H1 (cell line): Measurements from ENCODE around the gene TSHZ2. TPM values are rescaled to one million over a fixed set of nuclear protein-coding genes. Genes with fewer than 3 reads are reported as not detected.

Experiments used
- CTCF ChIA-PET: fragments of 300-600 bp; sonication (Branson Sonifier 250); formaldehyde crosslinking; loops from one replicate; lab custom pipeline; 2021; ENCODE audit not compliant: partially characterized antibody; lab: Charles Lee
- POLR2A ChIA-PET: fragments of 300-600 bp; sonication (Branson Sonifier 250); formaldehyde crosslinking; loops from one replicate; lab custom pipeline; 2021; ENCODE audit warnings: inconsistent platforms; ENCODE audit not compliant: partially characterized antibody; lab: Charles Lee
- DNase-seq, 2 experiments: peaks; one replicate each; pipeline versions ENCODE4 v3.0.0 to v3.0.0-alpha.2; 2010 to 2022; ENCODE audit warnings: low spot score in 2 of 2, low read depth in 1 of 2, mixed read lengths in 1 of 2
- FAIRE-seq: peaks from 2 replicates; lab custom pipeline; 2011; peaks lifted over from hg19 to GRCh38; lab: Jason Lieb, UNC
- H2AFZ ChIP-seq: 2 replicates; pipeline ENCODE4 v1.8.1; 2012; ENCODE audit warnings: low read length, inconsistent platforms
- H2AK5ac ChIP-seq: 2 replicates; pipeline ENCODE4 v1.6.1; 2013; ENCODE audit warnings: low read depth, low read length
- H2BK120ac ChIP-seq: replicated peaks from 2 replicates; pipeline ENCODE3; 2013; ENCODE audit warnings: low read depth, low read length, inconsistent platforms
- H2BK12ac ChIP-seq: 2 replicates; pipeline ENCODE4 v1.6.1; 2013; ENCODE audit warnings: low read depth, low read length
- H2BK15ac ChIP-seq: 2 replicates; pipeline ENCODE4 v1.6.1; 2013; ENCODE audit warnings: low read length
- H2BK20ac ChIP-seq: 2 replicates; pipeline ENCODE4 v1.6.1; 2013; ENCODE audit warnings: low read length
- H2BK5ac ChIP-seq: 2 replicates; pipeline ENCODE4 v1.6.1; 2013; ENCODE audit warnings: low read depth, low read length
- H3K14ac ChIP-seq: 2 replicates; pipeline ENCODE4 v1.6.1; 2013; ENCODE audit warnings: inconsistent platforms; ENCODE audit not compliant: insufficient read length
- H3K18ac ChIP-seq: 2 replicates; pipeline ENCODE4 v1.6.1; 2013; ENCODE audit warnings: low read length; ENCODE audit errors: extremely low read depth
- H3K23ac ChIP-seq: 2 replicates; pipeline ENCODE4 v1.6.1; 2013; ENCODE audit warnings: inconsistent platforms; ENCODE audit not compliant: insufficient read length
- H3K23me2 ChIP-seq: 2 replicates; pipeline ENCODE4 v1.6.1; 2013; ENCODE audit warnings: low read depth, low read length
- H3K27ac ChIP-seq: 2 replicates; pipeline ENCODE4 v1.6.1; 2011; ENCODE audit warnings: low read depth, low read length, inconsistent platforms
- H3K27me3 ChIP-seq, 4 experiments: replicated peaks in 1 of 4; 1 replicate in 1 of 4; 2 replicates in 3 of 4; pipeline versions ENCODE4 v1.6.1 to v1.8.1; 2011 to 2013; ENCODE audit warnings: low read length in 3 of 4, mild to moderate bottlenecking in 3 of 4, inconsistent platforms in 2 of 4, mixed read lengths in 2 of 4, moderate library complexity in 1 of 4; ENCODE audit not compliant: control insufficient read depth in 3 of 4, insufficient read depth in 3 of 4; ENCODE audit errors: extremely low read depth in 1 of 4
- H3K36me3 ChIP-seq, 4 experiments: 2 replicates each; pipeline versions ENCODE4 v1.6.1 to v1.8.1; 2011 to 2013; ENCODE audit warnings: mild to moderate bottlenecking in 4 of 4, low read length in 3 of 4, moderate library complexity in 2 of 4, control low read depth in 1 of 4, inconsistent platforms in 1 of 4; ENCODE audit not compliant: insufficient read depth in 4 of 4, control insufficient read depth in 2 of 4
- H3K4ac ChIP-seq: replicated peaks from 2 replicates; pipeline ENCODE3; 2013; ENCODE audit warnings: low read length, low read depth, mixed read lengths, inconsistent platforms; ENCODE audit not compliant: insufficient read length
- H3K4me1 ChIP-seq, 4 experiments: replicated peaks in 1 of 4; 1 replicate in 1 of 4; 2 replicates in 3 of 4; pipeline versions ENCODE4 v1.6.1 to v1.8.1; 2011 to 2013; ENCODE audit warnings: low read length in 3 of 4, inconsistent platforms in 2 of 4, mixed read lengths in 1 of 4; ENCODE audit not compliant: insufficient read depth in 4 of 4, control insufficient read depth in 3 of 4
- H3K4me2 ChIP-seq, 2 experiments: 2 replicates each; pipeline versions ENCODE4 v1.6.1 to v1.8.1; 2011 to 2013; ENCODE audit warnings: low read depth in 2 of 2, low read length in 2 of 2, control low read depth in 1 of 2, inconsistent platforms in 1 of 2, mild to moderate bottlenecking in 1 of 2; ENCODE audit not compliant: insufficient read depth in 1 of 2
- H3K4me3 ChIP-seq, 4 experiments: fragments of 200-600, 300-600 bp in 1 of 4; sonication (generic), shearing (Covaris generic), sonication (Bioruptor Twin) in 1 of 4; 2 replicates each; pipeline versions ENCODE4 v1.5.1 to v1.8.1; 2011 to 2016; ENCODE audit warnings: low read length in 4 of 4, low read depth in 3 of 4, control low read depth in 2 of 4, inconsistent platforms in 2 of 4, mild to moderate bottlenecking in 2 of 4, mixed read lengths in 1 of 4, moderate library complexity in 1 of 4; ENCODE audit not compliant: insufficient read depth in 2 of 4; ENCODE audit errors: extremely low read depth in 1 of 4
- H3K56ac ChIP-seq: replicated peaks from 2 replicates; pipeline ENCODE3; 2013; ENCODE audit warnings: low read depth, mild to moderate bottlenecking, mixed read lengths, low read length, inconsistent platforms; ENCODE audit not compliant: insufficient read length
- H3K79me1 ChIP-seq: 2 replicates; pipeline ENCODE4 v1.6.1; 2013; ENCODE audit warnings: low read depth, low read length, control low read depth
- H3K79me2 ChIP-seq, 2 experiments: 2 replicates each; pipeline versions ENCODE4 v1.6.1 to v1.8.1; 2012 to 2013; ENCODE audit warnings: low read length in 2 of 2, mild to moderate bottlenecking in 2 of 2, inconsistent platforms in 1 of 2; ENCODE audit not compliant: insufficient read depth in 2 of 2, control insufficient read depth in 1 of 2
- H3K9ac ChIP-seq, 4 experiments: replicated peaks in 1 of 4; 1 replicate in 1 of 4; 2 replicates in 3 of 4; pipeline versions ENCODE4 v1.6.1 to v1.8.1; 2011 to 2013; ENCODE audit warnings: low read depth in 3 of 4, low read length in 3 of 4, control low read depth in 2 of 4, mild to moderate bottlenecking in 2 of 4, moderate library complexity in 2 of 4, inconsistent platforms in 1 of 4; ENCODE audit errors: extremely low read depth in 1 of 4
- H3K9me3 ChIP-seq, 2 experiments: 2 replicates each; pipeline versions ENCODE4 v1.6.1 to v1.8.1; 2012 to 2013; ENCODE audit warnings: mild to moderate bottlenecking in 2 of 2, moderate library complexity in 2 of 2, control low read depth in 1 of 2, inconsistent platforms in 1 of 2, low read depth in 1 of 2, low read length in 1 of 2, mixed read lengths in 1 of 2; ENCODE audit not compliant: insufficient read depth in 2 of 2
- H4K20me1 ChIP-seq, 2 experiments: replicated peaks in 1 of 2; 2 replicates each; pipeline versions ENCODE3 to v1.8.1; 2011 to 2013; ENCODE audit warnings: inconsistent platforms in 2 of 2, low read length in 2 of 2, mild to moderate bottlenecking in 1 of 2; ENCODE audit not compliant: insufficient read depth in 2 of 2, control insufficient read depth in 1 of 2
- H4K5ac ChIP-seq: 2 replicates; pipeline ENCODE4 v1.6.1; 2013; ENCODE audit warnings: low read length, low read depth, mixed read lengths, inconsistent platforms; ENCODE audit not compliant: insufficient read length
- H4K8ac ChIP-seq: 2 replicates; pipeline ENCODE4 v1.8.0; 2013; ENCODE audit warnings: mild to moderate bottlenecking, moderate library complexity, low read length, inconsistent platforms; ENCODE audit not compliant: insufficient read depth; ENCODE audit errors: extremely low read depth
- H4K91ac ChIP-seq: replicated peaks from 2 replicates; pipeline ENCODE3; 2013; ENCODE audit warnings: low read length, mixed read lengths, inconsistent platforms; ENCODE audit not compliant: insufficient read length
- NANOG ChIP-seq: IDR thresholded peaks from 2 replicates; pipeline ENCODE4 v1.6.1; 2011; ENCODE audit warnings: low read length, low read depth, mild to moderate bottlenecking, inconsistent platforms; ENCODE audit not compliant: insufficient read depth, poor library complexity, severe bottlenecking
- POU5F1 ChIP-seq: IDR thresholded peaks from 2 replicates; pipeline ENCODE4 v1.6.1; 2011; ENCODE audit warnings: low read depth, mild to moderate bottlenecking, low read length, moderate library complexity
- SP1 ChIP-seq: IDR thresholded peaks from 2 replicates; pipeline ENCODE4 v1.6.1; 2011; ENCODE audit warnings: low read depth, low read length
- TEAD4 ChIP-seq: IDR thresholded peaks from 2 replicates; pipeline ENCODE4 v1.6.1; 2012; ENCODE audit warnings: low read depth, low read length, inconsistent platforms, mixed read lengths
- ZNF274 ChIP-seq: IDR thresholded peaks from 2 replicates; pipeline ENCODE4 v1.7.0; 2012; ENCODE audit warnings: low read length, borderline replicate concordance; ENCODE audit errors: extremely low read depth
- WGBS, 2 experiments: shearing (Covaris generic) in 1 of 2; methylation state at CpG; one replicate each; pipeline versions ENCODE4 v1.1.6 to v1.1.7; 2013 to 2015; ENCODE audit warnings: low lambda C conversion rate in 2 of 2, mixed read lengths in 2 of 2, inconsistent platforms in 1 of 2, low coverage in 1 of 2, missing lambda C conversion rate in 1 of 2; ENCODE audit not compliant: insufficient replicate concordance in 2 of 2, insufficient coverage in 1 of 2, insufficient read length in 1 of 2; ENCODE audit errors: extremely low coverage in 1 of 2, missing lambda C conversion rate in 1 of 2; 5-methylcytosine and 5-hydroxymethylcytosine counted together
- polyA plus RNA-seq, 7 experiments: library from polyadenylated mRNA; depleted of rRNA in 3 of 7; stranded (reverse) in 5 of 7; unstranded in 2 of 7; fragments of >200 nt in 5 of 7; fragments of 200-250 nt in 2 of 7; gene quantifications; 1 replicate in 5 of 7; 2 replicates in 1 of 7; 4 replicates in 1 of 7; pipeline versions ENCODE4 v1.2.1 to v1.2.3, GENCODE V29; 2011 to 2013; ENCODE audit warnings: missing spikeins in 2 of 7, mixed read lengths in 2 of 7
- total RNA-seq: library from RNA; stranded (reverse); fragmentation: NEBNext Ultra II Directional; extraction: Animal tissue kit (Norgen Biotek cat#: 25700); gene quantifications from 2 replicates; pipeline ENCODE4 v1.2.1, GENCODE V29; 2021

Gene TSHZ2
- total and polyA plus RNA-seq, 2 of the 8 experiments (the other 6 are each of a cell fraction or from before 2014, with no cell fraction given): 0.14 to 0.30 TPM

- H2BK120ac ChIP-seq: no peak overlapping the region
- POLR2A ChIA-PET: no interaction called here
- no peak overlapping the region for H2BK15ac ChIP-seq
- DNase-seq: no peak
- WGBS, 2 experiments: 98% methylated on average over 3 of the region's 3 CpGs; no CpG with 5 or more reads in 1 of the 2 experiments
- no peak overlapping the region for H4K8ac ChIP-seq
- no peak overlapping the region for H2BK5ac ChIP-seq
- H3K27me3 ChIP-seq: no peaks in the 10 kb centered on the region
- H3K56ac ChIP-seq: no peak overlapping the region
- H3K23ac ChIP-seq: no peak overlapping the region
- H2BK12ac ChIP-seq: no peak overlapping the region
- H3K4me3 ChIP-seq: no peak overlapping the region
- H3K4ac ChIP-seq: no peak overlapping the region
- H3K36me3 ChIP-seq: no peaks in the 10 kb centered on the region
- no peaks in the 10 kb centered on the region for H3K9me3 ChIP-seq
- H4K91ac ChIP-seq: no peak overlapping the region
- no peak overlapping the region for H3K27ac ChIP-seq
- no peaks in the 10 kb centered on the region for H3K23me2 ChIP-seq
- no peaks in the 10 kb centered on the region for H4K20me1 ChIP-seq
- H3K18ac ChIP-seq: no peak overlapping the region
- H3K79me1 ChIP-seq: no peaks in the 10 kb centered on the region
- peaks cover 0 to 3% (median under 1%) of the 10 kb centered on the region in 4 experiments; a peak in 3 of 7 replicates for H3K4me1 ChIP-seq
- CTCF ChIA-PET: interaction anchor here (1.1 to 1.6 kb wide), 3 partner anchors 15 to 55 kb away, joined by 3 to 4 read pairs (median 3); no protein-coding TSS in a partner anchor
- H3K14ac ChIP-seq: no peak overlapping the region
- H3K9ac ChIP-seq: no peak overlapping the region
- H2AK5ac ChIP-seq: no peak overlapping the region
- no peak for FAIRE-seq
- TF ChIP-seq POU5F1 (no peak), NANOG (no peak), ZNF274 (no peak), SP1 (no peak), TEAD4 (no peak)
- TF ChIP-seq, all 59 proteins: peak for 0
- Histone ChIP-seq H2AFZ (no peak overlapping the region), H4K5ac (no peak overlapping the region), H3K79me2 (no peaks in the 10 kb centered on the region), H3K4me2 (no peak overlapping the region), H2BK20ac (no peak overlapping the region)
These were observed 191.3 kb downstream of the TSHZ2 start for GRCh38 chr20:53163486-53163885.
